ENCODE measurements around the gene BMPR1A. TPM values are rescaled to one million over a fixed set of nuclear protein-coding genes. Genes with fewer than 3 reads are reported as not detected.

Gene BMPR1A
- total RNA-seq, 1 experiment from 2014 or later, result 104 TPM

- TF ChIP-seq FOXP4 (CRISPR knock-in tag; IDR thresholded peaks at IDR 0.05), result no peak
- no peak for TF ChIP-seq E2F1 (CRISPR knock-in tag; IDR thresholded peaks at IDR 0.05)
- TF ChIP-seq KAT7 (CRISPR knock-in tag; IDR thresholded peaks at IDR 0.05; ENCODE audit: borderline replicate concordance), result no peak
- TF ChIP-seq, protein P1, sequence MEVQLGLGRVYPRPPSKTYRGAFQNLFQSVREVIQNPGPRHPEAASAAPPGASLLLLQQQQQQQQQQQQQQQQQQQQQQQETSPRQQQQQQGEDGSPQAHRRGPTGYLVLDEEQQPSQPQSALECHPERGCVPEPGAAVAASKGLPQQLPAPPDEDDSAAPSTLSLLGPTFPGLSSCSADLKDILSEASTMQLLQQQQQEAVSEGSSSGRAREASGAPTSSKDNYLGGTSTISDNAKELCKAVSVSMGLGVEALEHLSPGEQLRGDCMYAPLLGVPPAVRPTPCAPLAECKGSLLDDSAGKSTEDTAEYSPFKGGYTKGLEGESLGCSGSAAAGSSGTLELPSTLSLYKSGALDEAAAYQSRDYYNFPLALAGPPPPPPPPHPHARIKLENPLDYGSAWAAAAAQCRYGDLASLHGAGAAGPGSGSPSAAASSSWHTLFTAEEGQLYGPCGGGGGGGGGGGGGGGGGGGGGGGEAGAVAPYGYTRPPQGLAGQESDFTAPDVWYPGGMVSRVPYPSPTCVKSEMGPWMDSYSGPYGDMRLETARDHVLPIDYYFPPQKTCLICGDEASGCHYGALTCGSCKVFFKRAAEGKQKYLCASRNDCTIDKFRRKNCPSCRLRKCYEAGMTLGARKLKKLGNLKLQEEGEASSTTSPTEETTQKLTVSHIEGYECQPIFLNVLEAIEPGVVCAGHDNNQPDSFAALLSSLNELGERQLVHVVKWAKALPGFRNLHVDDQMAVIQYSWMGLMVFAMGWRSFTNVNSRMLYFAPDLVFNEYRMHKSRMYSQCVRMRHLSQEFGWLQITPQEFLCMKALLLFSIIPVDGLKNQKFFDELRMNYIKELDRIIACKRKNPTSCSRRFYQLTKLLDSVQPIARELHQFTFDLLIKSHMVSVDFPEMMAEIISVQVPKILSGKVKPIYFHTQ (CRISPR knock-in tag; IDR thresholded peaks at IDR 0.05), result no peak
- no peak for TF ChIP-seq ELF4 (CRISPR knock-in tag; IDR thresholded peaks at IDR 0.05; ENCODE audit: low read depth)
- no peak for TF ChIP-seq FOXJ3 (CRISPR knock-in tag; IDR thresholded peaks at IDR 0.05; ENCODE audit: borderline replicate concordance)
- no peak for TF ChIP-seq RELA (CRISPR knock-in tag; IDR thresholded peaks at IDR 0.05; ENCODE audit: borderline replicate concordance)
- no peak for TF ChIP-seq ZNF396 (CRISPR knock-in tag; IDR thresholded peaks at IDR 0.05; ENCODE audit: borderline replicate concordance)
- TF ChIP-seq, protein P2, sequence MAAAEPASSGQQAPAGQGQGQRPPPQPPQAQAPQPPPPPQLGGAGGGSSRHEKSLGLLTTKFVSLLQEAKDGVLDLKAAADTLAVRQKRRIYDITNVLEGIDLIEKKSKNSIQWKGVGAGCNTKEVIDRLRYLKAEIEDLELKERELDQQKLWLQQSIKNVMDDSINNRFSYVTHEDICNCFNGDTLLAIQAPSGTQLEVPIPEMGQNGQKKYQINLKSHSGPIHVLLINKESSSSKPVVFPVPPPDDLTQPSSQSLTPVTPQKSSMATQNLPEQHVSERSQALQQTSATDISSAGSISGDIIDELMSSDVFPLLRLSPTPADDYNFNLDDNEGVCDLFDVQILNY (CRISPR knock-in tag; IDR thresholded peaks at IDR 0.05), result no peak
- no peak for TF ChIP-seq SMAD3 (CRISPR knock-in tag; IDR thresholded peaks at IDR 0.05; ENCODE audit: borderline replicate concordance)
- TF ChIP-seq ZNF232 (CRISPR knock-in tag; IDR thresholded peaks at IDR 0.05), result no peak
- no peak for TF ChIP-seq CREM (CRISPR knock-in tag; IDR thresholded peaks at IDR 0.05)
- no peak for TF ChIP-seq ATF3 (CRISPR knock-in tag; conservative IDR thresholded peaks at IDR 0.05)
Observed at GRCh38 chr10:86770412-86770960, 14.1 kb downstream of the BMPR1A start (continued).

- no peaks in the 10 kb centered on the region for H3K9me3 Mint-ChIP-seq
- H3K4me3 Mint-ChIP-seq, result no peak overlapping the region
- CTCF ChIA-PET, result no interaction called here
- H3K4me1 Mint-ChIP-seq, result peaks cover 73% of the 10 kb centered on the region
- H3K27ac Mint-ChIP-seq, result no peak overlapping the region
- ATAC-seq (no peak), DNase-seq (ENCODE audit: low spot score) (no peak)
- H3K36me3 Mint-ChIP-seq, result no peaks in the 10 kb centered on the region; the same call in 1 of the 2 replicates
- POLR2A ChIA-PET, result interaction anchor here (0.6 to 0.7 kb wide), 2 partner anchors 67 to 113 kb away, joined by 3 read pairs; no protein-coding TSS in a partner anchor
- H3K27me3 Mint-ChIP-seq (ENCODE audit: low read depth), result no peaks in the 10 kb centered on the region
- TF ChIP-seq ATF2 (CRISPR knock-in tag; IDR thresholded peaks at IDR 0.05; ENCODE audit: borderline replicate concordance, low read depth), result no peak
- TF ChIP-seq FOXP4 (CRISPR knock-in tag; IDR thresholded peaks at IDR 0.05), result no peak
- no peak for TF ChIP-seq ETV6 (CRISPR knock-in tag; IDR thresholded peaks at IDR 0.05)
- no peak for TF ChIP-seq RELA (CRISPR knock-in tag; IDR thresholded peaks at IDR 0.05; ENCODE audit: borderline replicate concordance)
- TF ChIP-seq ATF6 (CRISPR knock-in tag; IDR thresholded peaks at IDR 0.05), result no peak
- no peak for TF ChIP-seq SMAD3 (CRISPR knock-in tag; IDR thresholded peaks at IDR 0.05; ENCODE audit: borderline replicate concordance)
- TF ChIP-seq CREB1 (CRISPR knock-in tag; IDR thresholded peaks at IDR 0.05), result no peak
- no peak for TF ChIP-seq MLX (CRISPR knock-in tag; IDR thresholded peaks at IDR 0.05)
- TF ChIP-seq ZNF263 (CRISPR knock-in tag; IDR thresholded peaks at IDR 0.05; ENCODE audit: low read depth), result no peak
- no peak for TF ChIP-seq NFATC4 (CRISPR knock-in tag; IDR thresholded peaks at IDR 0.05)
- TF ChIP-seq, protein P3, sequence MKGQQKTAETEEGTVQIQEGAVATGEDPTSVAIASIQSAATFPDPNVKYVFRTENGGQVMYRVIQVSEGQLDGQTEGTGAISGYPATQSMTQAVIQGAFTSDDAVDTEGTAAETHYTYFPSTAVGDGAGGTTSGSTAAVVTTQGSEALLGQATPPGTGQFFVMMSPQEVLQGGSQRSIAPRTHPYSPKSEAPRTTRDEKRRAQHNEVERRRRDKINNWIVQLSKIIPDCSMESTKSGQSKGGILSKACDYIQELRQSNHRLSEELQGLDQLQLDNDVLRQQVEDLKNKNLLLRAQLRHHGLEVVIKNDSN (CRISPR knock-in tag; IDR thresholded peaks at IDR 0.05), result no peak
Observed at GRCh38 chr10:86773498-86773897, 17.1 kb downstream of the BMPR1A start.
